ENCODE results near the gene LYZL1.

DNA sequence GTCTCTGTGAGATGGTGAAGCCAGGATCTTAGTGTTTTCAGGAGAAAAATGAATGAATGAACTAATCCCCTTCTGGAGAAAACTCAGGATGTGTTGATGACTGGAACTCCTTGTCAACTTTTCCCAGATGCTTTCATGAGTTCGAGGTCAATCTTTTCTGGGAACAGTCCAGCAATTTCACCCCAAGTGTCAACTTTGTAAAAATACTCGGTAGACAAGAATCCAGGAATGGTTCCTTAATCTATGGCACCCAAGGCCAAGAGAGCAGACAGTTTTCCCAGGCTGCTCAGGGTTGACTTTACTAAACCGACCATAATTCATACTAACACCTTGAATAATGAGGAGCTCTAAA lies 31.1 kb upstream of the LYZL1 start:
- TF ChIP-seq ZBTB21 (CRISPR knock-in tag; IDR thresholded peaks at IDR 0.05; ENCODE audit: borderline replicate concordance): no peak
- TF ChIP-seq, protein P1, sequence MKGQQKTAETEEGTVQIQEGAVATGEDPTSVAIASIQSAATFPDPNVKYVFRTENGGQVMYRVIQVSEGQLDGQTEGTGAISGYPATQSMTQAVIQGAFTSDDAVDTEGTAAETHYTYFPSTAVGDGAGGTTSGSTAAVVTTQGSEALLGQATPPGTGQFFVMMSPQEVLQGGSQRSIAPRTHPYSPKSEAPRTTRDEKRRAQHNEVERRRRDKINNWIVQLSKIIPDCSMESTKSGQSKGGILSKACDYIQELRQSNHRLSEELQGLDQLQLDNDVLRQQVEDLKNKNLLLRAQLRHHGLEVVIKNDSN (CRISPR knock-in tag; IDR thresholded peaks at IDR 0.05): no peak
- TF ChIP-seq, protein P2, sequence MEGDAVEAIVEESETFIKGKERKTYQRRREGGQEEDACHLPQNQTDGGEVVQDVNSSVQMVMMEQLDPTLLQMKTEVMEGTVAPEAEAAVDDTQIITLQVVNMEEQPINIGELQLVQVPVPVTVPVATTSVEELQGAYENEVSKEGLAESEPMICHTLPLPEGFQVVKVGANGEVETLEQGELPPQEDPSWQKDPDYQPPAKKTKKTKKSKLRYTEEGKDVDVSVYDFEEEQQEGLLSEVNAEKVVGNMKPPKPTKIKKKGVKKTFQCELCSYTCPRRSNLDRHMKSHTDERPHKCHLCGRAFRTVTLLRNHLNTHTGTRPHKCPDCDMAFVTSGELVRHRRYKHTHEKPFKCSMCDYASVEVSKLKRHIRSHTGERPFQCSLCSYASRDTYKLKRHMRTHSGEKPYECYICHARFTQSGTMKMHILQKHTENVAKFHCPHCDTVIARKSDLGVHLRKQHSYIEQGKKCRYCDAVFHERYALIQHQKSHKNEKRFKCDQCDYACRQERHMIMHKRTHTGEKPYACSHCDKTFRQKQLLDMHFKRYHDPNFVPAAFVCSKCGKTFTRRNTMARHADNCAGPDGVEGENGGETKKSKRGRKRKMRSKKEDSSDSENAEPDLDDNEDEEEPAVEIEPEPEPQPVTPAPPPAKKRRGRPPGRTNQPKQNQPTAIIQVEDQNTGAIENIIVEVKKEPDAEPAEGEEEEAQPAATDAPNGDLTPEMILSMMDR (IDR thresholded peaks at IDR 0.05): no peak
- TF ChIP-seq, protein P3, sequence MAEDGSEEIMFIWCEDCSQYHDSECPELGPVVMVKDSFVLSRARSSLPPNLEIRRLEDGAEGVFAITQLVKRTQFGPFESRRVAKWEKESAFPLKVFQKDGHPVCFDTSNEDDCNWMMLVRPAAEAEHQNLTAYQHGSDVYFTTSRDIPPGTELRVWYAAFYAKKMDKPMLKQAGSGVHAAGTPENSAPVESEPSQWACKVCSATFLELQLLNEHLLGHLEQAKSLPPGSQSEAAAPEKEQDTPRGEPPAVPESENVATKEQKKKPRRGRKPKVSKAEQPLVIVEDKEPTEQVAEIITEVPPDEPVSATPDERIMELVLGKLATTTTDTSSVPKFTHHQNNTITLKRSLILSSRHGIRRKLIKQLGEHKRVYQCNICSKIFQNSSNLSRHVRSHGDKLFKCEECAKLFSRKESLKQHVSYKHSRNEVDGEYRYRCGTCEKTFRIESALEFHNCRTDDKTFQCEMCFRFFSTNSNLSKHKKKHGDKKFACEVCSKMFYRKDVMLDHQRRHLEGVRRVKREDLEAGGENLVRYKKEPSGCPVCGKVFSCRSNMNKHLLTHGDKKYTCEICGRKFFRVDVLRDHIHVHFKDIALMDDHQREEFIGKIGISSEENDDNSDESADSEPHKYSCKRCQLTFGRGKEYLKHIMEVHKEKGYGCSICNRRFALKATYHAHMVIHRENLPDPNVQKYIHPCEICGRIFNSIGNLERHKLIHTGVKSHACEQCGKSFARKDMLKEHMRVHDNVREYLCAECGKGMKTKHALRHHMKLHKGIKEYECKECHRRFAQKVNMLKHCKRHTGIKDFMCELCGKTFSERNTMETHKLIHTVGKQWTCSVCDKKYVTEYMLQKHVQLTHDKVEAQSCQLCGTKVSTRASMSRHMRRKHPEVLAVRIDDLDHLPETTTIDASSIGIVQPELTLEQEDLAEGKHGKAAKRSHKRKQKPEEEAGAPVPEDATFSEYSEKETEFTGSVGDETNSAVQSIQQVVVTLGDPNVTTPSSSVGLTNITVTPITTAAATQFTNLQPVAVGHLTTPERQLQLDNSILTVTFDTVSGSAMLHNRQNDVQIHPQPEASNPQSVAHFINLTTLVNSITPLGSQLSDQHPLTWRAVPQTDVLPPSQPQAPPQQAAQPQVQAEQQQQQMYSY (CRISPR knock-in tag; IDR thresholded peaks at IDR 0.05): no peak
- TF ChIP-seq, protein P4, sequence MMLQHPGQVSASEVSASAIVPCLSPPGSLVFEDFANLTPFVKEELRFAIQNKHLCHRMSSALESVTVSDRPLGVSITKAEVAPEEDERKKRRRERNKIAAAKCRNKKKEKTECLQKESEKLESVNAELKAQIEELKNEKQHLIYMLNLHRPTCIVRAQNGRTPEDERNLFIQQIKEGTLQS (CRISPR knock-in tag; conservative IDR thresholded peaks at IDR 0.05): no peak
- no peak for TF ChIP-seq TEAD4 (CRISPR knock-in tag; IDR thresholded peaks at IDR 0.05)
